Astrocyte of the spinal cord (primary cell): Measurements from ENCODE around the gene NUFIP2.

Experiments
- DNase-seq: peaks from one replicate; pipeline ENCODE4 v3.0.0; 2011; ENCODE audit warnings: low read depth, low spot score
- H3K4me3 ChIP-seq: 2 replicates; pipeline ENCODE4 v1.5.1; 2011; ENCODE audit warnings: low read depth, mild to moderate bottlenecking, low read length, moderate library complexity
- CTCF ChIP-seq: IDR thresholded peaks from 2 replicates; pipeline ENCODE4 v1.5.1; 2012; ENCODE audit warnings: low read depth, mild to moderate bottlenecking, low read length, inconsistent platforms
- in situ Hi-C: cut with HindIII; loops from 2 replicates; pipeline ENCODE4 v1.10.0; 2017; ENCODE audit warnings: low sequenced_read_pairs

The NUFIP2 gene

GRCh38 chr17:29207975-29208374, 86.0 kb downstream of the NUFIP2 start:
- no peak for DNase-seq
- H3K4me3 ChIP-seq, result no peak overlapping the region
- no peak for TF ChIP-seq CTCF
- in situ Hi-C loops, result no loop called here
